Osteoblast (primary cell): ENCODE measurements around the gene FHIT. TPM values are rescaled to one million over a fixed set of nuclear protein-coding genes. Genes with fewer than 3 reads are reported as not detected.

Experiments
- DNase-seq: peaks from one replicate; pipeline ENCODE4 v3.0.0; 2011; ENCODE audit warnings: low spot score, mixed read lengths; ENCODE audit not compliant: insufficient read length; ENCODE audit errors: missing footprints
- H2AFZ ChIP-seq: 2 replicates; pipeline ENCODE4 v1.6.0; 2011; ENCODE audit warnings: mild to moderate bottlenecking, low read length
- H3K27ac ChIP-seq: 2 replicates; pipeline ENCODE4 v1.5.1; 2011; ENCODE audit warnings: mild to moderate bottlenecking, low read depth, low read length, moderate library complexity
- H3K27me3 ChIP-seq: 2 replicates; pipeline ENCODE4 v1.6.0; 2012; ENCODE audit warnings: mild to moderate bottlenecking, control low read depth, inconsistent platforms, low read length, moderate library complexity; ENCODE audit not compliant: insufficient read depth
- H3K36me3 ChIP-seq: 2 replicates; pipeline ENCODE4 v1.5.1; 2011; ENCODE audit warnings: mild to moderate bottlenecking, low read length, control low read depth, moderate library complexity; ENCODE audit not compliant: insufficient read depth
- H3K4me1 ChIP-seq: 2 replicates; pipeline ENCODE4 v1.5.1; 2011; ENCODE audit warnings: mild to moderate bottlenecking, low read length, control low read depth, moderate library complexity; ENCODE audit not compliant: insufficient read depth
- H3K4me2 ChIP-seq: 2 replicates; pipeline ENCODE4 v1.6.0; 2011; ENCODE audit warnings: mild to moderate bottlenecking, low read length; ENCODE audit not compliant: insufficient read depth
- H3K4me3 ChIP-seq: fragments of 200-600 bp; sonication (generic); 3 replicates; pipeline ENCODE4 v1.5.1; 2012; ENCODE audit warnings: mild to moderate bottlenecking, low read length, inconsistent platforms; ENCODE audit not compliant: insufficient read depth
- H3K79me2 ChIP-seq: 2 replicates; pipeline ENCODE4 v1.6.0; 2012; ENCODE audit warnings: mild to moderate bottlenecking, low read length, control low read depth, inconsistent platforms; ENCODE audit not compliant: insufficient read depth
- H3K9me3 ChIP-seq: 2 replicates; pipeline ENCODE4 v1.5.1; 2011; ENCODE audit warnings: low read depth, low read length, control low read depth
- H4K20me1 ChIP-seq: 2 replicates; pipeline ENCODE4 v1.6.0; 2012; ENCODE audit warnings: mild to moderate bottlenecking, low read length, control low read depth; ENCODE audit not compliant: insufficient read depth
- total RNA-seq: library from RNA; depleted of rRNA; stranded (reverse); fragments of >200 nt; gene quantifications from 2 replicates; pipeline ENCODE4 v1.2.3, GENCODE V29; 2012
- TF ChIP-seq, protein P1 (sequence below): IDR thresholded peaks from 2 replicates; pipeline ENCODE4 v1.5.1; 2011; ENCODE audit warnings: mild to moderate bottlenecking, low read depth, low read length, moderate library complexity; ENCODE audit errors: extremely low read depth

The FHIT gene
- total RNA-seq, 1 donor: 3.3 TPM

DNA sequence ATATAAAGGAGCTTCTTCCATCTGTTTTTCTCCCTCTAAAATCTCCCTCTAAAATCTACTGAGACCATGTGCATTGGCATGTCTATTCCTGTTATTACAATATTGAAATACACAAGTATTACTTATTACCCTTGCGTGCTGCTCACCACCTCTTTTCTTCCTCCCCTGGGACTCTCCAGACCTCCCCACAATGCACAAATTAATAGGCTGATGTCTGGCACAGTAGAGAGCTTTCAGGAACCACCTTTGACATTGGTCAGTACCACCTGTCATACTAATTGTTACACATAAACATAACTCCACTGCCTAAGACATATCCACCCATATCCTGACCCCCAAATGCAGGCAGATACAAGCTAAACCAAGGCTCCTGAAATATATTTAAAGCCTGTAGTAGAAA lies 722.6 kb downstream of the FHIT start:
- Histone ChIP-seq H3K79me2 (no peaks in the 10 kb centered on the region), H3K36me3 (no peaks in the 10 kb centered on the region), H3K4me2 (no peak overlapping the region), H3K4me1 (no peaks in the 10 kb centered on the region), H3K27me3 (no peaks in the 10 kb centered on the region), H3K9me3 (no peaks in the 10 kb centered on the region), H4K20me1 (no peaks in the 10 kb centered on the region), H3K4me3 (no peak overlapping the region), H3K27ac (no peak overlapping the region), H2AFZ (no peak overlapping the region)
- TF ChIP-seq, protein P1, sequence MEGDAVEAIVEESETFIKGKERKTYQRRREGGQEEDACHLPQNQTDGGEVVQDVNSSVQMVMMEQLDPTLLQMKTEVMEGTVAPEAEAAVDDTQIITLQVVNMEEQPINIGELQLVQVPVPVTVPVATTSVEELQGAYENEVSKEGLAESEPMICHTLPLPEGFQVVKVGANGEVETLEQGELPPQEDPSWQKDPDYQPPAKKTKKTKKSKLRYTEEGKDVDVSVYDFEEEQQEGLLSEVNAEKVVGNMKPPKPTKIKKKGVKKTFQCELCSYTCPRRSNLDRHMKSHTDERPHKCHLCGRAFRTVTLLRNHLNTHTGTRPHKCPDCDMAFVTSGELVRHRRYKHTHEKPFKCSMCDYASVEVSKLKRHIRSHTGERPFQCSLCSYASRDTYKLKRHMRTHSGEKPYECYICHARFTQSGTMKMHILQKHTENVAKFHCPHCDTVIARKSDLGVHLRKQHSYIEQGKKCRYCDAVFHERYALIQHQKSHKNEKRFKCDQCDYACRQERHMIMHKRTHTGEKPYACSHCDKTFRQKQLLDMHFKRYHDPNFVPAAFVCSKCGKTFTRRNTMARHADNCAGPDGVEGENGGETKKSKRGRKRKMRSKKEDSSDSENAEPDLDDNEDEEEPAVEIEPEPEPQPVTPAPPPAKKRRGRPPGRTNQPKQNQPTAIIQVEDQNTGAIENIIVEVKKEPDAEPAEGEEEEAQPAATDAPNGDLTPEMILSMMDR: no peak
- no peak for DNase-seq

- Histone ChIP-seq H3K27me3 (no peaks in the 10 kb centered on the region), H3K36me3 (no peaks in the 10 kb centered on the region), H3K4me2 (no peak overlapping the region), H3K4me3 (no peak overlapping the region), H3K4me1 (no peaks in the 10 kb centered on the region), H3K9me3 (no peaks in the 10 kb centered on the region), H2AFZ (no peak overlapping the region), H4K20me1 (no peaks in the 10 kb centered on the region), H3K79me2 (no peaks in the 10 kb centered on the region), H3K27ac (no peak overlapping the region)
- TF ChIP-seq, protein P1: no peak
- DNase-seq: no peak
Measured at GRCh38 chr3:60523536-60523935, 727.7 kb downstream of the FHIT start.

GRCh38 chr3:60517134-60517533 lies 734.1 kb downstream of the FHIT start:
- Histone ChIP-seq H3K4me1 (no peaks in the 10 kb centered on the region), H3K27ac (no peak overlapping the region), H3K4me3 (no peak overlapping the region), H3K9me3 (no peaks in the 10 kb centered on the region), H3K79me2 (no peaks in the 10 kb centered on the region), H3K36me3 (no peaks in the 10 kb centered on the region), H2AFZ (no peak overlapping the region), H4K20me1 (no peaks in the 10 kb centered on the region), H3K27me3 (no peaks in the 10 kb centered on the region), H3K4me2 (no peak overlapping the region)
- no peak for DNase-seq
- TF ChIP-seq, protein P1: no peak

- no peaks in the 10 kb centered on the region for H3K27me3 ChIP-seq
- TF ChIP-seq, protein P1: no peak
- no peak overlapping the region for H3K4me2 ChIP-seq
- H2AFZ ChIP-seq: no peak overlapping the region
- H3K27ac ChIP-seq: no peak overlapping the region
- no peak overlapping the region for H3K4me3 ChIP-seq
- no peaks in the 10 kb centered on the region for H4K20me1 ChIP-seq
- no peak for DNase-seq
- no peaks in the 10 kb centered on the region for H3K4me1 ChIP-seq
- no peaks in the 10 kb centered on the region for H3K36me3 ChIP-seq
- no peaks in the 10 kb centered on the region for H3K79me2 ChIP-seq
- H3K9me3 ChIP-seq: no peaks in the 10 kb centered on the region
Measured at GRCh38 chr3:60514866-60515265, 736.4 kb downstream of the FHIT start.
